B cell (primary cell): Measurements from ENCODE around the gene MMAB. TPM values are rescaled to one million over a fixed set of nuclear protein-coding genes. Genes with fewer than 3 reads are reported as not detected.

ENCODE experiments used
- ATAC-seq: fragments of 200-7000 bp; cut with Tn5 transposase; one replicate; pipeline ENCODE4 v1.10.0; 2021; ENCODE audit warnings: low read depth, mild to moderate bottlenecking, moderate number of reproducible peaks, moderate library complexity
- CTCF ChIA-PET: fragments of 350-600 bp; sonication (Branson Sonifier 250); formaldehyde crosslinking; loops from one replicate; lab custom pipeline; 2021; ENCODE audit warnings: antibody characterized with exemption, inconsistent platforms; lab: Charles Lee
- POLR2A ChIA-PET: fragments of 350-600 bp; sonication (Branson Sonifier 250); formaldehyde crosslinking; loops from one replicate; lab custom pipeline; 2021; ENCODE audit warnings: antibody characterized with exemption; lab: Charles Lee
- DNase-seq: peaks from one replicate; pipeline ENCODE4 v3.0.0; 2013
- H2AFZ ChIP-seq: 2 replicates; pipeline ENCODE4 v1.6.1; 2012; ENCODE audit warnings: mild to moderate bottlenecking, low read depth, low read length; ENCODE audit not compliant: insufficient read depth, poor library complexity, severe bottlenecking
- H3K27ac ChIP-seq, 2 donors: 1 replicate in 1 of 2; 2 replicates in 1 of 2; pipeline ENCODE4 v1.5.1; 2012 to 2013; ENCODE audit warnings: low read length in 2 of 2, mild to moderate bottlenecking in 2 of 2, moderate library complexity in 1 of 2
- H3K27me3 ChIP-seq, 4 experiments: fragments of 200-600 bp in 1 of 4; sonication (generic) in 1 of 4; replicated peaks in 1 of 4; 1 replicate in 2 of 4; 2 replicates in 2 of 4; pipeline versions ENCODE4 v1.6.1 to v1.7.0; 2013 to 2016; ENCODE audit warnings: low read length in 3 of 4, mild to moderate bottlenecking in 2 of 4, mixed read lengths in 1 of 4, moderate library complexity in 1 of 4; ENCODE audit not compliant: insufficient read depth in 4 of 4, control insufficient read depth in 3 of 4; ENCODE audit errors: control extremely low read depth in 1 of 4
- H3K36me3 ChIP-seq, 2 experiments: replicated peaks in 1 of 2; 1 replicate in 1 of 2; 2 replicates in 1 of 2; pipeline versions ENCODE4 v1.6.1 to v1.7.1; 2013; ENCODE audit warnings: low read length in 1 of 2; ENCODE audit not compliant: insufficient read depth in 2 of 2, control insufficient read depth in 1 of 2; ENCODE audit errors: control extremely low read depth in 1 of 2, extremely low read depth in 1 of 2
- H3K4me1 ChIP-seq, 2 donors: fragments of 200-600 bp in 1 of 2; sonication (generic) in 1 of 2; 1 replicate in 1 of 2; 2 replicates in 1 of 2; pipeline versions ENCODE4 v1.5.1 to v1.6.1; 2013 to 2017; ENCODE audit warnings: low read length in 2 of 2; ENCODE audit not compliant: control insufficient read depth in 2 of 2, insufficient read depth in 2 of 2
- H3K4me2 ChIP-seq: replicated peaks from 2 replicates; pipeline ENCODE3; 2012; ENCODE audit warnings: mild to moderate bottlenecking, low read depth, low read length; ENCODE audit not compliant: poor library complexity, severe bottlenecking
- H3K4me3 ChIP-seq, 5 experiments: fragments of 200-600 bp in 1 of 5; sonication (generic) in 1 of 5; 1 replicate in 3 of 5; 2 replicates in 2 of 5; pipeline versions ENCODE4 v1.5.1 to v1.7.0; 2011 to 2016; ENCODE audit warnings: low read length in 4 of 5, mild to moderate bottlenecking in 4 of 5, low read depth in 2 of 5, control low read depth in 1 of 5, moderate library complexity in 1 of 5; ENCODE audit not compliant: insufficient read depth in 1 of 5; ENCODE audit errors: control extremely low read depth in 1 of 5, extremely low read depth in 1 of 5
- H3K79me2 ChIP-seq: fragments of 200-600 bp; sonication (generic); one replicate; pipeline ENCODE4 v1.6.0; 2016; ENCODE audit warnings: low read length; ENCODE audit not compliant: control insufficient read depth, insufficient read depth
- H3K9ac ChIP-seq: fragments of 200-600 bp; sonication (generic); 2 replicates; pipeline ENCODE4 v1.6.1; 2017; ENCODE audit warnings: mild to moderate bottlenecking, low read length, moderate library complexity
- H3K9me3 ChIP-seq, 3 donors: one replicate each; pipeline versions ENCODE4 v1.6.1 to v1.7.1; 2013; ENCODE audit warnings: low read length in 2 of 3; ENCODE audit not compliant: control insufficient read depth in 2 of 3, insufficient read depth in 1 of 3; ENCODE audit errors: control extremely low read depth in 1 of 3
- H4K20me1 ChIP-seq: 2 replicates; pipeline ENCODE4 v1.6.0; 2012; ENCODE audit warnings: mild to moderate bottlenecking, low read length; ENCODE audit not compliant: insufficient read depth, control insufficient read depth, poor library complexity, severe bottlenecking
- H3K27ac Mint-ChIP-seq: one replicate; pipeline ENCODE4 v1.8.0; 2021; ENCODE audit warnings: mixed read lengths
- H3K27me3 Mint-ChIP-seq: one replicate; pipeline ENCODE4 v1.8.0; 2021; ENCODE audit warnings: mixed read lengths
- H3K4me1 Mint-ChIP-seq: one replicate; pipeline ENCODE4 v1.8.0; 2021; ENCODE audit warnings: mixed read lengths
- H3K4me3 Mint-ChIP-seq: one replicate; pipeline ENCODE4 v1.8.0; 2021; ENCODE audit warnings: mixed read lengths
- H3K9me3 Mint-ChIP-seq: one replicate; pipeline ENCODE4 v1.8.0; 2022; ENCODE audit warnings: mixed read lengths; ENCODE audit not compliant: insufficient read depth
- EZH2 ChIP-seq: IDR thresholded peaks from 2 replicates; pipeline ENCODE4 v1.6.1; 2012; ENCODE audit warnings: borderline replicate concordance, low read depth, mild to moderate bottlenecking, moderate library complexity, low read length; ENCODE audit not compliant: insufficient read depth, poor library complexity, severe bottlenecking
- WGBS: methylation state at CpG from one replicate; pipeline ENCODE4 v1.1.5; 2013; ENCODE audit warnings: missing lambda C conversion rate; ENCODE audit not compliant: insufficient coverage; 5-methylcytosine and 5-hydroxymethylcytosine counted together
- intact Hi-C: fragments of 100-400 bp; cut with micrococcal nuclease; formaldehyde crosslinking; loops from one replicate; pipeline ENCODE4 v1.10.0; 2022
- polyA plus RNA-seq: library from polyadenylated mRNA; depleted of rRNA; stranded (reverse); fragments of >200 nt; gene quantifications from 2 replicates; pipeline ENCODE4 v1.2.3, GENCODE V29; 2012
- total RNA-seq, 2 donors: library from RNA; stranded (reverse); fragments of 120-200 nt in 1 of 2; gene quantifications; 1 replicate in 1 of 2; 2 replicates in 1 of 2; pipeline versions ENCODE4 v1.2.3 to v1.2.4, GENCODE V29; 2013 to 2022
- TF ChIP-seq, protein P1 (sequence below): fragments of 200-600 bp; IDR thresholded peaks from one replicate; pipeline ENCODE4 v1.8.0; 2022; ENCODE audit warnings: antibody characterized with exemption, mild to moderate bottlenecking

The MMAB gene
- total and polyA plus RNA-seq, 2 donors (not counting 1 experiment from before 2014, with no cell fraction given) = 15.0 to 20.5 TPM

DNA sequence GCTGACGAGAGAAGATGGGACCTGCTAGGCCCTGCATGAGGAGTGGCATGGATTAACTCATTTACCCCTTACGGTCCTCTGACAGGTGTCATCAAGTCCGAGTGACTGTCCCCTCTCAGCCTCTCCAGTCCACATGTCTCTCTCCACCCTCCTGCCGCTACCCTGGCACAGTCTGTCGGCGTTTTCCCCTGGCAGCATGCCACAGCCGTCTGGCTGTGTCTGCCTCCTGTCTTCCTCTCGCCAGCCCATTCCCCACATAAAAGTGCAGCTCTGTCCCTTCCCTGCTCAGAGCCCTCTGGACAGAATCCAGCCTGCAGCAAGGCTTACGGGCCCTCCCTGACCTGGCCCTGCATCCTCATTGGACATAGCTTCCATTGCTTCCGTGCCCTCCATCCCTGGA, 50.2 kb downstream of the MMAB start:
- Histone ChIP-seq H3K9ac (no peak overlapping the region), H3K4me3 (no peak overlapping the region), H3K79me2 (no peaks in the 10 kb centered on the region), H3K27me3 (no peaks in the 10 kb centered on the region), H3K4me2 (no peak overlapping the region), H3K9me3 (no peaks in the 10 kb centered on the region), H3K36me3 (peaks cover 5 to 85% of the 10 kb centered on the region in 2 experiments), H3K27ac (no peak overlapping the region), H3K4me1 (no peaks in the 10 kb centered on the region), H4K20me1 (no peaks in the 10 kb centered on the region), H2AFZ (no peak overlapping the region)
- CTCF ChIA-PET = no interaction called here
- 98% methylated on average over 10 of the region's 10 CpGs for WGBS
- Mint-ChIP-seq H3K27me3 (no peaks in the 10 kb centered on the region), H3K4me1 (no peaks in the 10 kb centered on the region), H3K9me3 (no peaks in the 10 kb centered on the region), H3K4me3 (no peak overlapping the region), H3K27ac (no peak overlapping the region)
- no peak for ATAC-seq
- TF ChIP-seq, protein P1, sequence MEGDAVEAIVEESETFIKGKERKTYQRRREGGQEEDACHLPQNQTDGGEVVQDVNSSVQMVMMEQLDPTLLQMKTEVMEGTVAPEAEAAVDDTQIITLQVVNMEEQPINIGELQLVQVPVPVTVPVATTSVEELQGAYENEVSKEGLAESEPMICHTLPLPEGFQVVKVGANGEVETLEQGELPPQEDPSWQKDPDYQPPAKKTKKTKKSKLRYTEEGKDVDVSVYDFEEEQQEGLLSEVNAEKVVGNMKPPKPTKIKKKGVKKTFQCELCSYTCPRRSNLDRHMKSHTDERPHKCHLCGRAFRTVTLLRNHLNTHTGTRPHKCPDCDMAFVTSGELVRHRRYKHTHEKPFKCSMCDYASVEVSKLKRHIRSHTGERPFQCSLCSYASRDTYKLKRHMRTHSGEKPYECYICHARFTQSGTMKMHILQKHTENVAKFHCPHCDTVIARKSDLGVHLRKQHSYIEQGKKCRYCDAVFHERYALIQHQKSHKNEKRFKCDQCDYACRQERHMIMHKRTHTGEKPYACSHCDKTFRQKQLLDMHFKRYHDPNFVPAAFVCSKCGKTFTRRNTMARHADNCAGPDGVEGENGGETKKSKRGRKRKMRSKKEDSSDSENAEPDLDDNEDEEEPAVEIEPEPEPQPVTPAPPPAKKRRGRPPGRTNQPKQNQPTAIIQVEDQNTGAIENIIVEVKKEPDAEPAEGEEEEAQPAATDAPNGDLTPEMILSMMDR = no peak
- no peak for TF ChIP-seq EZH2
- POLR2A ChIA-PET = no interaction called here
- no peak for DNase-seq
- intact Hi-C loops = no loop called here

DNA sequence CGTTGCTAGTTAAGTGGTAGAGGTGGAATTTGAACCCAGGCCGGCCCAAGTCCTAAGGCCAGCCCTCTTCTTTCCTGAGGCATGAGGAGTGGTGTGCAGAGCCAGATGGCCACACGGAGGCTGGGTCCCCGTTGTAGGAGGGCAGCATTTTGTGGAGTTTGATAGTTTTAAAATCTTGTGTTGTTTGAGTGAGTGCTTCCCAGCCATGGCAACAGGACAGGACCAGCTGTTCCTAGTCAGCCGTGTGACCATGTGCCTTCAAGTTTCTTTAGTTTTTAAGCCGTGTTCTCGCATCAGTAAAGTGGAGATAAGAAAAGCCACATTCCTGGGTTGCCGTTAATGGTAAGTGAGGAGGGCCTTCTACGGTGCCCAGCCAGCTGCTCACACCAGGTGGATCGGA, 51.5 kb downstream of the MMAB start:
- intact Hi-C loops = no loop called here
- peaks cover 5 to 84% of the 10 kb centered on the region in 2 experiments for H3K36me3 ChIP-seq
- no peaks in the 10 kb centered on the region for H3K4me1 Mint-ChIP-seq
- H3K9me3 ChIP-seq = no peaks in the 10 kb centered on the region
- H3K9ac ChIP-seq = no peak overlapping the region
- DNase-seq = no peak
- no peaks in the 10 kb centered on the region for H3K27me3 ChIP-seq
- no peak overlapping the region for H3K4me3 ChIP-seq
- TF ChIP-seq EZH2 = no peak
- TF ChIP-seq, protein P1 = no peak
- no peak overlapping the region for H3K4me3 Mint-ChIP-seq
- no peak overlapping the region for H3K4me2 ChIP-seq
- ChIA-PET POLR2A (no interaction called here), CTCF (interaction anchor here (6.8 kb wide), 1 partner anchor 252 kb away, joined by 66 read pairs; no protein-coding TSS in a partner anchor)
- no peak for ATAC-seq
- H3K9me3 Mint-ChIP-seq = no peaks in the 10 kb centered on the region
- H3K27ac Mint-ChIP-seq = no peak overlapping the region
- H3K4me1 ChIP-seq = no peaks in the 10 kb centered on the region
- WGBS = 92% methylated on average over 8 of the region's 10 CpGs
- H3K79me2 ChIP-seq = no peaks in the 10 kb centered on the region
- H3K27ac ChIP-seq = no peak overlapping the region
- no peak overlapping the region for H2AFZ ChIP-seq
- H4K20me1 ChIP-seq = no peaks in the 10 kb centered on the region
- no peaks in the 10 kb centered on the region for H3K27me3 Mint-ChIP-seq
